ENCODE data around the gene C2orf81.
A peak's percentile ranks its signal among the peaks of the same experiment; 100 is the strongest.
"Not testable (repeated sequence)": the region's sequence is repeated elsewhere in the genome, so short reads cannot be mapped to it uniquely, and the experiment has no call there.

Gene C2orf81

DNA sequence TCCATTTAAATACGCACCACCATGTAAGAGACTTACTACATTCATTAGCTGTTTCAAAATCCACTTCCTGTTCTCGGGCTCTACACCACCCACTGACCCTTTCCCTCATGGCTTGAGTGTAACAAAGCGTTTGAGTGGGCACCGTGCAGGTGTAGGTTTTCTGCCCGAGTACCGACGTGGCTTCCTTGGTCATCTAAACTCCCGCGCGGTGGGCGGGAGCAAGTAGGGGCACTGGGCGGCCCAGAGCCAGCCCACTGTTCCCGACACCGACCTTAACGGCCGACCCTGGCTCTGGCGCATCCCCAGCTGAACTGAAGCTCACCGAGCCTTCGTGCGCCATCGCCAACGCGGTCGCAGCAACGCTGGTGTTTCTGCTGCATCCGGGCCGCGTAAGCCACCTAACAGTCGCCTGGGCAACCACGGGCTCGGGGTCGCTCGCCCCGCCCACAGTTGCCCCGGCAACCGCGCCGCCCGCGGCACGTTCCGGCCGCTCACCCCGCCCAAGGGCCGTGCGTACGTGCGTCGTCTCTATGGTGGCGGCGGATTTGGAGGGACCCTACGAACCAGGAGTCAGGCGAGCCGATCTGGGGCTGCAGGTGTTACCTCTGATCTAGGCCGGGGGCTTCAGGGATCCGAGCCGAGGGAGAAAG lies at the start of gene C2orf81, which contains the start of gene WDR54:
Gene C2orf81 (minus strand): TSS at position 399 of the 650 bp plus-strand sequence. CDS start 59 bp downstream, at position 340.
Gene WDR54 (plus strand): TSS at position 510 of the 650 bp plus-strand sequence. CDS start 424 bp downstream, outside the sequence.
- peaks cover 31% of the 10 kb centered on the region for H3K27me3 ChIP-seq (ENCODE audit: insufficient read depth, low read length)
- peak within 1 kb of the TSS; percentile 92 for H3K4me3 ChIP-seq (ENCODE audit: low read length)
- H3K36me3 ChIP-seq (ENCODE audit: insufficient read depth, low read depth, low read length), result peaks cover 17% of the 10 kb centered on the region
- H3K4me1 ChIP-seq (ENCODE audit: insufficient read depth, low read length), result no peaks in the 10 kb centered on the region
- peak within 1 kb of the TSS; percentile 89; the same call in 1 of the 2 replicates for H3K9ac ChIP-seq (ENCODE audit: low read depth, low read length)
- peak within 1 kb of the TSS; percentile 19 for H3K27ac ChIP-seq (ENCODE audit: low read length)
- no peaks in the 10 kb centered on the region for H3K9me3 ChIP-seq (ENCODE audit: insufficient read depth, low read depth, low read length)

DNA sequence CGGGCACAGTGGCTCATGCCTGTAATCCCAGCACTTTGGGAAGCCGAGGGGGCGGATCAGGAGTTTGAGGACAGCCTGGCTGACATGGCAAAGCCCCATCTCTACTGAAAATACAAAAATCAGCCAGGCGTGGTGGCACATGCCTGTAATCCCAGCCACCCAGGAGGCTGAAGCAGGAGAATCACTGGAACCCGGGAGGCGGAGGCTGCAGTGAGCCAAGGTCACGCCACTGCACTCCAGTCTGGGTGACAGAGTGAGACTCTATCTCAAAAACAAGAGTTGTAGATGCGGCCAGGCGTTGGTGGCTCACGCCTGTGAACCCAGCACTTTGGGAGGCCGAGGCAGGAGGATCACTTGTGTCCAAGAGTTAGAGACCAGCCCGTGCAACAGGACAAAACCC lies 49.3 kb upstream of the C2orf81 start:
- not testable (repeated sequence) for H3K4me1 ChIP-seq (ENCODE audit: insufficient read depth, low read length); H3K9me3 ChIP-seq (ENCODE audit: insufficient read depth, low read depth, low read length); H3K27me3 ChIP-seq (ENCODE audit: insufficient read depth, low read length); H3K9ac ChIP-seq (ENCODE audit: low read depth, low read length); H3K4me3 ChIP-seq (ENCODE audit: low read length); H3K27ac ChIP-seq (ENCODE audit: low read length)
- H3K36me3 ChIP-seq (ENCODE audit: insufficient read depth, low read depth, low read length), result peaks cover 17% of the 10 kb centered on the region

DNA sequence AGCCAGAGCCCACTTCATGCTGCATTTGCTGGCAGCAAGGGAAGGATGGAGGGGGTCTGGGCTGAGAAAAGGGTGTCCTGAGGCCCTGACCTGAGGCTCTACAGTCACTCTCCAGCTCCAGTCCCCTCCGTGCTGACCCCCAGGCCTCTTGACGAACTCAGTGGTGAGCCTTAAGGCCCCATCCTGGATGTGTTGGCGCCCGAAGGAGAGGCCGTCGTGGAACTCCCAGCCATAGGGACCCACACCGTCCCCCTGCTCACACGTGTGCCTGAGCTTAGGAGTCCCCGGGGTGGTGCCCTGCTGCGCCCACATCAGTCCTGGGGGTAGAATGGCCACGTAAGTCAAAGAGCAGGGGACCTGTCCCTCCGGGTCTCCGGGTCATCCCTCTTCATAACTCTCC lies 43.0 kb upstream of the C2orf81 start:
- Histone ChIP-seq H3K36me3 (ENCODE audit: insufficient read depth, low read depth, low read length) (peaks cover 18% of the 10 kb centered on the region), H3K4me3 (ENCODE audit: low read length) (peak overlapping the region; percentile 89), H3K9me3 (ENCODE audit: insufficient read depth, low read depth, low read length) (no peaks in the 10 kb centered on the region), H3K9ac (ENCODE audit: low read depth, low read length) (peak overlapping the region; percentile 87), H3K4me1 (ENCODE audit: insufficient read depth, low read length) (no peaks in the 10 kb centered on the region; the same call in 1 of the 2 replicates), H3K27me3 (ENCODE audit: insufficient read depth, low read length) (no peaks in the 10 kb centered on the region), H3K27ac (ENCODE audit: low read length) (no peak overlapping the region)

DNA sequence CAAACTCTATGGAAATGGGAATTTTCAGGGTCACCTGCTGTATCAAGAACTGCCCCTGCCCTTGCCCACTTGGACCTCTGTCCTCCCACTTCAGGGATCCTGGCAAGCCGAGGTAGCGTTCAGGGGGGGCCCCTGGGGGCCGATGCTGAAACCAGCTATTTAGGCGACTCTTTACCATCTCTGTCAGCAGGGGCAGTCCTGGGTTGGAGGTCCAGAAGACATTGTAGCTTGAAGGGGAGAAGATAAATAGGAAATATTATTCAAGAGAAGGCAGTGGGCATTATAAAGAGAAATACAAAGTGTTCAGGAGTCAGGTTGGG lies 41.3 kb upstream of the C2orf81 start:
- Histone ChIP-seq H3K9me3 (ENCODE audit: insufficient read depth, low read depth, low read length) (no peaks in the 10 kb centered on the region), H3K27me3 (ENCODE audit: insufficient read depth, low read length) (no peaks in the 10 kb centered on the region), H3K27ac (ENCODE audit: low read length) (no peak overlapping the region), H3K4me3 (ENCODE audit: low read length) (no peak overlapping the region), H3K4me1 (ENCODE audit: insufficient read depth, low read length) (no peaks in the 10 kb centered on the region; the same call in 1 of the 2 replicates), H3K36me3 (ENCODE audit: insufficient read depth, low read depth, low read length) (peaks cover 18% of the 10 kb centered on the region), H3K9ac (ENCODE audit: low read depth, low read length) (no peak overlapping the region)

DNA sequence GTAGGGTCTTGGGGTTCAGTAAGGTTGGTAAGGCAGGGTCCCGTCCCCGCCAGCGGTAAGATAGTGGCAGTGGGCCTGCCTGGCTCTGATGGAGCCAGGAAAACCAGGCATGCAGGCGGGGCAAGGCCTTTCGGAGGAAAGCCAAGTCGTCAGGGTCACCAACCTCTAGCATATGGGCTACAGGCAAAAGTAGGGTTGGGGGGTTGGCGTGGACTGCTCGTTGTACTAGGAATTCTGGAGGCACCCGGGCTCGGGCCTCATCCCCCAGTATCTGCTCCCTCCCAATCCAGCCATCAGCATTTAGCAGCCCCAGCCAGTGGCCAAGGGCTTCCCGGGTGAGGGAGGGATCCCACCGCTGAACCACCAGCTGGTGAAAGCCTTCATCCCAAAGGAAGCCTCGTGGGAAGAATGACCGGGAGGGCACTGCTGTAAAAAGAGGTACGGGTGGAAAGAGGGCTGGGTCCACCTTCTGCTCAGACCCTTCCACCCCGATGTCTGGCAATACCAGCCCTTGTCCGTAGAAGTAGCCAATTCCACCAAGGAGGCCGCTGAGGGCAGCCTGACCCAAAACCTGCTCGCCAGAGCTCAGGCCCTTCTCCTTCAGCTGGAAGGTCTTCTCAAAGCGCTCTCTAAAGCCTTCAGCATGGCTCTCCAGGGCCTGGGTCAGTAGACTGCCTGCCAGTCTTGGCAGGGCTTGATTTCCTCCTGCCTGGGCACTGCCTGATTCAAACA lies 40.8 kb upstream of the C2orf81 start:
- Histone ChIP-seq H3K4me1 (ENCODE audit: insufficient read depth, low read length) (no peaks in the 10 kb centered on the region; the same call in 1 of the 2 replicates), H3K27me3 (ENCODE audit: insufficient read depth, low read length) (no peaks in the 10 kb centered on the region), H3K9ac (ENCODE audit: low read depth, low read length) (no peak overlapping the region), H3K9me3 (ENCODE audit: insufficient read depth, low read depth, low read length) (no peaks in the 10 kb centered on the region), H3K36me3 (ENCODE audit: insufficient read depth, low read depth, low read length) (peaks cover 18% of the 10 kb centered on the region), H3K4me3 (ENCODE audit: low read length) (no peak overlapping the region), H3K27ac (ENCODE audit: low read length) (no peak overlapping the region)

DNA sequence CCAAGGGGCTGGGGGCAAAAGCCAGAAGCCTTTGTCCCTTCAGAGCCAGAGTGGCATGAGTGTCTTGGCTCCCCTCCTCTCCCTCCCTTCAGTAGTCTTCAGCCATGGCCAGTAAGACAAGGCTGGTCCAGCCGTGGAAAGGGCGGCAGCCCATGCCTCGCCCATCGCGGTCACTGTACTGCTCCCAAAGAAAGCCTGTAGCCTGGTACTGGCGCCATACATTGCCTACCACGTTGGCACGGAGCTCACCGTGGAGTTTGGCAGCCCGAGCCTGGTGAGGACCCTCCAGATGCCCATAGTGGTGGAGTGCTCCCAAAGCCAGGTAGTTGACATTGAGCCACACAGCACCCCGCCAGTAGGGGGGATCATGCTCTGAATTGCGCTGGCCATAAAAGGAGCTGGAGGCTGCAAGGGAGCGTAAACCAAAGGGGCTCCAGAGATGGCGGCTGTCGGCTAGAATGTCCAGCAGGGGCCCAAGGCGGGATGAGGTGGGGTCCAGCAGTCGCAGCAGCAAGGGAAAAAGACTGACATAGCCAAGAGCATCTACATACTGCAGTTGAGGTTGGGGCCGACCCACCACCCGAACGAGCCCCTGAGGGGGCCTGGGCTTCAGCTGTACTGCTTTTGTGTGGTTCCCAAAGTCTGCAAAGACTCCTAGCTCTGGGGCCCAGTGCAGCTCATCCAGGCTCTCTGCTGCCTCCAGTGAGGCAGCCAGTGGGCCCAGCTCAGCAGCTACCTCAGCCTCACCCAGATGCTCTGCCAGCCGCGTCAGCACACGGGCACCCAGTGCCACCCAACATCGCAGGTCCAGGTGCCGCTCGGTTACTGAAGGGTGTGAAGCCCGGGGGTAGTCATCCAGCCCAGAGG lies 40.0 kb upstream of the C2orf81 start:
- Histone ChIP-seq H3K4me1 (ENCODE audit: insufficient read depth, low read length) (peaks cover 3% of the 10 kb centered on the region), H3K27me3 (ENCODE audit: insufficient read depth, low read length) (no peaks in the 10 kb centered on the region), H3K4me3 (ENCODE audit: low read length) (no peak overlapping the region), H3K27ac (ENCODE audit: low read length) (no peak overlapping the region), H3K36me3 (ENCODE audit: insufficient read depth, low read depth, low read length) (peaks cover 18% of the 10 kb centered on the region), H3K9ac (ENCODE audit: low read depth, low read length) (no peak overlapping the region), H3K9me3 (ENCODE audit: insufficient read depth, low read depth, low read length) (no peaks in the 10 kb centered on the region)

DNA sequence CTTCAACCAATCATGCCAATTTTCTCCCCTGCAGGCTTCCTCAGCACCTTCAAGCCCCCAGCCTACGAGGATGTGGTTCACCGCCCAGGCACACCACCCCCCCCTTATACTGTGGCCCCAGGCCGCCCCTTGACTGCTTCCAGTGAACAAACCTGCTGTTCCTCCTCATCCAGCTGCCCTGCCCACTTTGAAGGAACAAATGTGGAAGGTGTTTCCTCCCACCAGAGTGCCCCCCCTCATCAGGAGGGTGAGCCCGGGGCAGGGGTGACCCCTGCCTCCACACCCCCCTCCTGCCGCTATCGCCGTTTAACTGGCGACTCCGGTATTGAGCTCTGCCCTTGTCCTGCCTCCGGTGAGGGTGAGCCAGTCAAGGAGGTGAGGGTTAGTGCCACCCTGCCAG lies 38.8 kb upstream of the C2orf81 start:
- H3K27me3 ChIP-seq (ENCODE audit: insufficient read depth, low read length); H3K9me3 ChIP-seq (ENCODE audit: insufficient read depth, low read depth, low read length); H3K27ac ChIP-seq (ENCODE audit: low read length); H3K4me3 ChIP-seq (ENCODE audit: low read length); H3K9ac ChIP-seq (ENCODE audit: low read depth, low read length); H3K4me1 ChIP-seq (ENCODE audit: insufficient read depth, low read length): not testable (repeated sequence)
- peaks cover 18% of the 10 kb centered on the region for H3K36me3 ChIP-seq (ENCODE audit: insufficient read depth, low read depth, low read length)

DNA sequence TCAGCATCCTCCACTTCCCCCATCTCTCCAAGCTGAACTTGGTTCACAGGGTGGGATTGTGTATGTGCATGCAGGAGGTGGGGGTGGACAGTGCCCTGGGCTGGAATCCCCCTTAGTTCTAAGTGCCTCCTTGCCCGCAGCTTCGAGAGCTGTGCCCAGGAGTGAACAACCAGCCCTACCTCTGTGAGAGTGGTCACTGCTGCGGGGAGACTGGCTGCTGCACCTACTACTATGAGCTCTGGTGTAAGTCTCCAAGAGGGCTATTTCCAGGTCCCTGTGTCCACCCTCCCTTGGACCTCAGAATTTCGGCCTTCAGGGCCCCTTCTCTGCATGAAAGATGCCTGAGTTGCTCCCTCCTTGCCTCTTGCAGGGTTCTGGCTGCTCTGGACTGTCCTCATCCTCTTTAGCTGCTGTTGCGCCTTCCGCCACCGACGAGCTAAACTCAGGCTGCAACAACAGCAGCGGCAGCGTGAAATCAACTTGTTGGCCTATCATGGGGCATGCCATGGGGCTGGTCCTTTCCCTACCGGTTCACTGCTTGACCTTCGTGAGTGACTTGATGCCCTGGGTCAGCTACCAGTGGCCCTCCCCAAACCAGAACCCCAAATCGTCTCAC lies 38.2 kb upstream of the C2orf81 start:
- H3K27ac ChIP-seq (ENCODE audit: low read length); H3K9me3 ChIP-seq (ENCODE audit: insufficient read depth, low read depth, low read length); H3K9ac ChIP-seq (ENCODE audit: low read depth, low read length); H3K4me1 ChIP-seq (ENCODE audit: insufficient read depth, low read length); H3K27me3 ChIP-seq (ENCODE audit: insufficient read depth, low read length): not testable (repeated sequence)
- H3K36me3 ChIP-seq (ENCODE audit: insufficient read depth, low read depth, low read length), result peaks cover 18% of the 10 kb centered on the region
- peak overlapping the region; percentile 95; the same call in 1 of the 2 replicates for H3K4me3 ChIP-seq (ENCODE audit: low read length)

DNA sequence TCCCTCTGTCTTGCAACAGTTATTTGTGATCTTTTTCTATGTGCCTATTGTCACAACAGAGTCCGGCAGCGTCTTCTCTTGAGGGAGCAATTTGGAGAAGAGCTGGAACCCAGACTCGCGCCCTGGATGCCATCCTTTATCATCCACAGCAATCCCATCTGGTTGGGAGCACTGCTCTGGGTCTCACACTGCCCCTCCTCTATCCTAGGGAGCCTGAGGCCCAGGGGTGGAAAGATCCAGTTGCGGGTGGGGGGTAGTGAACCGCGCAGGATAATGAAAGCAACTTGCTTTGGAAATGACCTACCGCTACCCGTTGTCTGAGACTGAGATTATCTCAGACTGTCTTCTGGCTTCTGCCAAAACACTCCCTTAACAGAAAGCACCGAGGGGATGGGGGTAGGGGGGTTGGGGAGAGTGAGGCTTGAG lies 37.5 kb upstream of the C2orf81 start:
- peaks cover 10% of the 10 kb centered on the region for H3K4me1 ChIP-seq (ENCODE audit: insufficient read depth, low read length)
- no peaks in the 10 kb centered on the region for H3K27me3 ChIP-seq (ENCODE audit: insufficient read depth, low read length)
- H3K27ac ChIP-seq (ENCODE audit: low read length), result no peak overlapping the region
- H3K36me3 ChIP-seq (ENCODE audit: insufficient read depth, low read depth, low read length), result peaks cover 18% of the 10 kb centered on the region
- no peaks in the 10 kb centered on the region for H3K9me3 ChIP-seq (ENCODE audit: insufficient read depth, low read depth, low read length)
- H3K4me3 ChIP-seq (ENCODE audit: low read length), result peak overlapping the region; percentile 95
- peak overlapping the region; percentile 96 for H3K9ac ChIP-seq (ENCODE audit: low read depth, low read length)

DNA sequence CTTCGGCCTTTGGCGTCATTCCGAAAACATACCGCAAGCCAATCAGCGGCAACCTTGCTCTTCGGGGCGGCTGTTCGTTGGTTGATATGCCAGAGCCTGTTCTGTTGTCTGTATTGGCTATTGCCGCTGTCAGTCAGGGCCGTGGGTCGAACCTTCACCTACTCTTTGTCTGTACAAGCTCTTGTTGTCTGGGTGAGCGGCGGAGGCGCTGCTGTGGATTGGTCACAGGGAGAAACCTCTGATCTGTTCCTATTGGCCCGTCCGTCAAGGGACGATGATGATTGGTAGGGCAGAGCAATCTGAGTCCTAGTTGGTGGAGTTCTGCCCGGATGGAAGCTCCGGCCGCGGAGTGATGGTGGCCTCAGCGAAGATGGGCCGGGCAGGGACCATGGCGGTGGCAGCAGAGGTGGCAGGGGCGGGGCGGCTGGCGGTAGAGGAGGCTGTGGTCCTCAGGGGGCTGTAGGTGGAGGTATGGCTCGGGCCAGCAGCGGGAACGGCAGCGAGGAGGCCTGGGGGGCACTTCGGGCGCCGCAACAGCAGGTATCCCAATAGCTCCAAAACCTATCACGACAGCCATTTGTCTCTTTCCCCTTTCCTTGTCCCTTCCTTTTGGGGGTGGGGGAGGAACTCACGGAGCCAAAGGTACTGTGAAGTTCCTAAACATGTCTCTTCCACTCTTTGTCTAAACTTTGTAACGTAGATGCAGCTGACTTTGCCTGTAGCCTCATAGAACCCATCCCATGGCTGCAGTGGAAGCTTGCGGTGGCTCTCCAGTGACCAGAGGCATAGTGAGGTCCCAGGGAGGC lies 36.9 kb upstream of the C2orf81 start, which contains the start of gene WBP1:
Gene WBP1 (plus strand): TSS at position 307 of the 806 bp plus-strand sequence. CDS start 165 bp downstream, at position 472.
- H3K4me3 ChIP-seq (ENCODE audit: low read length), result peak within 1 kb of the TSS; percentile 95
- H3K27me3 ChIP-seq (ENCODE audit: insufficient read depth, low read length), result no peaks in the 10 kb centered on the region
- peak within 1 kb of the TSS; percentile 97 for H3K9ac ChIP-seq (ENCODE audit: low read depth, low read length)
- no peaks in the 10 kb centered on the region for H3K9me3 ChIP-seq (ENCODE audit: insufficient read depth, low read depth, low read length)
- peaks cover 17% of the 10 kb centered on the region for H3K36me3 ChIP-seq (ENCODE audit: insufficient read depth, low read depth, low read length)
- peaks cover 10% of the 10 kb centered on the region for H3K4me1 ChIP-seq (ENCODE audit: insufficient read depth, low read length)
- peak within 1 kb of the TSS; percentile 97 for H3K27ac ChIP-seq (ENCODE audit: low read length)
